ENCODE results near the gene SETBP1. TPM values are rescaled to one million over a fixed set of nuclear protein-coding genes. Genes with fewer than 3 reads are reported as not detected.

SETBP1 gene
- total RNA-seq, 1 experiment from 2014 or later = 0.23 TPM

DNA sequence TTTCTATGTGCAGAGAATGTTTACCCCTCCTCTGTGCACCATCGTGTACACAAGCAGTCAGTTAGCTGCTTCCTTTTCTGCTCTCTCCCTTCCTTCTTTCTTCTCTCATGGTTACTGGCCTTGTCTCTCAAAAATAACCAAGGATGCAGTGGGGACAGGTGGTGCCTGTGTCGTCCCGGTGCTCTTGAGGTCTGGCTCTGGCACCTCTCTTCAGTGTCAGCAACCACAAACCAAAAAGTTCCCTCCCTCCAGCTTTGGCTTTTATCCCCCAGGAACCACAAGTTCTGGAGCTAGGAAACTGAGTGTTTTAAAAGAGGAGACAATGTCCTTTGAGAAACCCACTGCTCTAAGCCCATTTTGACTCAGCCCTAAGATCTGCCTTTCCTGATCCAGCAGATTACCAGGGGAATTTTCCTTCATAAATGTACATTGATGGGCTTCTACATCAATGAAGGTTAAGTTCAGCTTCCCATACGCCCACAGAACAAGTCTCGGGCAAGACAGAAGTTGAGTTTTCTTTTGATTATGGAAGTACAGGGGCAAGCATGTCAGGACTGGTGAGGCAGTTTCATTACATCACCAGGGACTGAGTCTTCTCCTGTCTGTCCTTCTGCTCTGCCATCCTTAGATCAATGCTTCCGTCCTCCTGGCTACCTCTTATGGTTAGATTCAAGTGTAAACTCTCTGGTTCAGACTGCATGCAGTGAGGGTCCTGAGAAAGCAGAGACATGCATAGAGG, 232.2 kb downstream of the SETBP1 start:
- H3K4me3 ChIP-seq (ENCODE audit: low read depth in 2 of 2, low read length in 2 of 2) = no peak overlapping the region
- H3K27ac ChIP-seq (ENCODE audit: low read length) = no peak overlapping the region
- DNase-seq (ENCODE audit: low read depth, low spot score) (no peak), ATAC-seq (no peak)
- ChIA-PET POLR2A (no interaction called here), CTCF (no interaction called here)
- TF ChIP-seq, protein P1, sequence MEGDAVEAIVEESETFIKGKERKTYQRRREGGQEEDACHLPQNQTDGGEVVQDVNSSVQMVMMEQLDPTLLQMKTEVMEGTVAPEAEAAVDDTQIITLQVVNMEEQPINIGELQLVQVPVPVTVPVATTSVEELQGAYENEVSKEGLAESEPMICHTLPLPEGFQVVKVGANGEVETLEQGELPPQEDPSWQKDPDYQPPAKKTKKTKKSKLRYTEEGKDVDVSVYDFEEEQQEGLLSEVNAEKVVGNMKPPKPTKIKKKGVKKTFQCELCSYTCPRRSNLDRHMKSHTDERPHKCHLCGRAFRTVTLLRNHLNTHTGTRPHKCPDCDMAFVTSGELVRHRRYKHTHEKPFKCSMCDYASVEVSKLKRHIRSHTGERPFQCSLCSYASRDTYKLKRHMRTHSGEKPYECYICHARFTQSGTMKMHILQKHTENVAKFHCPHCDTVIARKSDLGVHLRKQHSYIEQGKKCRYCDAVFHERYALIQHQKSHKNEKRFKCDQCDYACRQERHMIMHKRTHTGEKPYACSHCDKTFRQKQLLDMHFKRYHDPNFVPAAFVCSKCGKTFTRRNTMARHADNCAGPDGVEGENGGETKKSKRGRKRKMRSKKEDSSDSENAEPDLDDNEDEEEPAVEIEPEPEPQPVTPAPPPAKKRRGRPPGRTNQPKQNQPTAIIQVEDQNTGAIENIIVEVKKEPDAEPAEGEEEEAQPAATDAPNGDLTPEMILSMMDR (IDR thresholded peaks at IDR 0.05) = no peak
- no peak for TF ChIP-seq SIN3A (IDR thresholded peaks at IDR 0.05; ENCODE audit: borderline replicate concordance, insufficient read depth, low read depth, low read length)
- no peak for TF ChIP-seq REST (IDR thresholded peaks at IDR 0.05; ENCODE audit: insufficient read depth in 1 of 2, low read depth in 2 of 2, low read length in 1 of 2)
- TF ChIP-seq TCF7L2 (IDR thresholded peaks at IDR 0.05; ENCODE audit: low read depth, low read length) = no peak
- no peak for TF ChIP-seq POLR2AphosphoS5 (IDR thresholded peaks at IDR 0.05; ENCODE audit: low read depth, low read length)
- intact Hi-C loops (cut with micrococcal nuclease; ENCODE audit: unreplicated experiment) (no loop called here), in situ Hi-C loops (cut with HindIII; ENCODE audit: low pct_unique_long_range_greater_than_20kb, low sequenced_read_pairs) (no loop called here)
- H3K36me3 ChIP-seq (ENCODE audit: control insufficient read depth, insufficient read depth, low read length) = no peaks in the 10 kb centered on the region
- no peaks in the 10 kb centered on the region for H3K27me3 ChIP-seq (ENCODE audit: control insufficient read depth, insufficient read depth, low read length)
- H3K9me3 ChIP-seq (ENCODE audit: control insufficient read depth, insufficient read depth, low read depth, low read length) = no peaks in the 10 kb centered on the region
- BruUV-seq (replicated peaks) = no TSS peak
- H3K4me1 ChIP-seq (ENCODE audit: control insufficient read depth, insufficient read depth, low read length) = no peaks in the 10 kb centered on the region

DNA sequence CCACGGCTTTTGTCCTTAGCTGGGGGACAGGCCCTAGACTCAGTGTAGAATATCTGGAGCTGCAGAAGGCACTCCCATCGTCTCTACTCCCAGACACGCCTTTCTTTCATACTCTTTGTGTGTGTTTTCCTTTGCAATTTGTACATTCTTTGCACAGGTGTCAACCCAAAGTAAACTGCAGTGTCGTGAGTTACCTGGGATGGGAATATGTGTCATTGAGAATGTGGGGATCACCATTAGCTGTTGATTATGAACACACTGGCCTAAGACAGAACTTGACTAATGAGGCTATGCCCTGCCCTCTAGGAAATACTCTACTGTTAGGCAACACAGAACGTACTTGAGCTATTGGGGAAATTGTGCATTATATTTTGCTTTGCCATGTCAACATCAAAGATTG, 233.3 kb downstream of the SETBP1 start:
- Histone ChIP-seq H3K4me3 (ENCODE audit: low read depth in 2 of 2, low read length in 2 of 2) (no peak overlapping the region), H3K36me3 (ENCODE audit: control insufficient read depth, insufficient read depth, low read length) (no peaks in the 10 kb centered on the region), H3K4me1 (ENCODE audit: control insufficient read depth, insufficient read depth, low read length) (no peaks in the 10 kb centered on the region), H3K9me3 (ENCODE audit: control insufficient read depth, insufficient read depth, low read depth, low read length) (no peaks in the 10 kb centered on the region), H3K27ac (ENCODE audit: low read length) (no peak overlapping the region), H3K27me3 (ENCODE audit: control insufficient read depth, insufficient read depth, low read length) (no peaks in the 10 kb centered on the region)
- ATAC-seq = no peak
- intact Hi-C loops (cut with micrococcal nuclease; ENCODE audit: unreplicated experiment) (no loop called here), in situ Hi-C loops (cut with HindIII; ENCODE audit: low pct_unique_long_range_greater_than_20kb, low sequenced_read_pairs) (no loop called here)
- BruUV-seq (replicated peaks) = no TSS peak
- no peak for DNase-seq (ENCODE audit: low read depth, low spot score)
- TF ChIP-seq REST (IDR thresholded peaks at IDR 0.05; ENCODE audit: insufficient read depth in 1 of 2, low read depth in 2 of 2, low read length in 1 of 2) = no peak
- TF ChIP-seq, protein P1 (IDR thresholded peaks at IDR 0.05) = no peak
- ChIA-PET CTCF (no interaction called here), POLR2A (no interaction called here)
